ENCODE data around the gene LECT2.

Gene LECT2

DNA sequence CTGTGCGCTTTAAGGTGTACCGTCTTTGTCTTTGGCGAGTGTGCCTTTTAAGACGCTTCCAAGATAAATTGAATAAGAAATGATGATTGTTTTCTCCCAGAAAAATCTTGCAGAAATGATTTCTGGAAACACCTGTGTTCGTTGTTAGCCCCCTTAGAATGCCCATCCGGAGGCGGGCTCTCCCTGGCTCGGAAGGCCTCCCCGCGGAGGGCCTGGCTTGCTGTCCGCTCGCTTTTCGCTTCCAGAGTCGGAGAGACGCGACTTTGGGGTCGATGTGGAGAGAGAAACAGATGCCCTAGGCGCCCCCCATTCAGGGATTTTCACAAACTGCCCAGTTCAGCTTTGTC, 23.9 kb downstream of the LECT2 start:
- no peak for DNase-seq

GRCh38 chr5:135930029-135930948, 24.5 kb downstream of the LECT2 start:
- peak; percentile 24 for DNase-seq

- DNase-seq, result no peak
Measured at GRCh38 chr5:135921388-135921787, 33.4 kb downstream of the LECT2 start.

DNA sequence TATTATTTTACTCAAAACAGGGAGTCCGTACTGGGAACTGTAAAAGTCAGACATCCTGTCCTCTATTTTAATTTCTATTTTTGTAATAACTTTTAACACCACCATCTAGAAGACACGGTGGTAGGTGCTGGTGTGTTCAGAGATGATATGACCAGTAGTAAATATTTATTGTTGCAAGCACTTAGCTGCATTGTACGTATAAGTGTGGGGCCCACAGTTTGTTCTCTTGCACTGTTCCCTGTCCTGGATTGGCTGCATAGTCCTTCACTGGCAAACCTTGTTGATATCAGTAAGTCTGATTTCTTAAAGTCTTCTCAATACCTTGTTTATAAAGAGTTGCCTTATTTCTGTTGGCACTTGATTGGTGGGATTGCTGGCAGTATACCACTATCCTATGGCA, 34.6 kb downstream of the LECT2 start:
- no peak for DNase-seq

GRCh38 chr5:135916638-135917263, 38.0 kb downstream of the LECT2 start:
- DNase-seq, result no peak

DNA sequence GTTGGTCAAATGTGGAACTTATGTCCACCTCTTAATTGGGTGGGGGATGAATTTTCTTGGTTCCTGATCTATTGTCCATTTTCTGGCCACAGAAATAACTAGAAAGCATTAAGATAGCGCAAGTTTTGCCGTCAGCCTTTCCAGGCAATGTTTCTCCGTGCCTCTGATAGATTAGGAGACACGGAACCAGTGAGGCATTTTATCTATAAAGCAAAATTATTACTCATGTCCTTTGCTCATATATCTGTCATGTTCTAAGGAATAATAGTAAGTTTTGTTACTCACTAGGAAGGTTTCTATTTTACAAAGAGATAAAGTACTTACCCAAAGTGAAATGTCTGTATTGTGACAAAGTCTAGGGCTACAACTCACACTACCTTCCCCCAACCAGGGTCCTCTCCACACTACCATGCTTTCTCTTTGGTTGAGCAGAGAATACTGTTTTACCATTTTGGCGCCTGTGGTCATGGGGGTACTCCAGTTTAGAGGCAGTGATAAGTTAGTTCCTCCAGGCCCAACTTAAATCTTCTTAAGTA, 39.2 kb downstream of the LECT2 start:
- DNase-seq, result no peak

- DNase-seq, result no peak
Measured at GRCh38 chr5:135913713-135914626, 40.8 kb downstream of the LECT2 start.

GRCh38 chr5:135905144-135905543, 49.6 kb downstream of the LECT2 start:
- no peak for DNase-seq

DNA sequence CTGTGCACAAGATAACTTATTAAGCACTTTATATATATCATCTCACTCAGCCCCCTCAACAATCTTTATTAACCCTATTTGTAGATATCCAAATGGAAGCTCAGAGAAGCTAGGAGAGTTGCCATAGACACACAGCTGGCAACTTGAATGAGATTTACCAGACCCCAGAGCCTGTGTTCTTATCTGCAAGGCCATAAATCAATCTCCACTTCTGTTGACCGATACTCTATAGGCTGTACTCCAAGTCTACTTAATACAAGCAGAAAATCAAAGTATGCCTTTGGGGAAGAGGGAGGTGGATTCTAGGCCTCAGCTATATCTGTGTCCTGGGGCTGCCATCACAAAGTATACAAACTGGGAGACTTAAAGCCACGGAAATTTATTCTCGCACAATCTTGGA, 53.1 kb downstream of the LECT2 start:
- DNase-seq, result no peak

DNA sequence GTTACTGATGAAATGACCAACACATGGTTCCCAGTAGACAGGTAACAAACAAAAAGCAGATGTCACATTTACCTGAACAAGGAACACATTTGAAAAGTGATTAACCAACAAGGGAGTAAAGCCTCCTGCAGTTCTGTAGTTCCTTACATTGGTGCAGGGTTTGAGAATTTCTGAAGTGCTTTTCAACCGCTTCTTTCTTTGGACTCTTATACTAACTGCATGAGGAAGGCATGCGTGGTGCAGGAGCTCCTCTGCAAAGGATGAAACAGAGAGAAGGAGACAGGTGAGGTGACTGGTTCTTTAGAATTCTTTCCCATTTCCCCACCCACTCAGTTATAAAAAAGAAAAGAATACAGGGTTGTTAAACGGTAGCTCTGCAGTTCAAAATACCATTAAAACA, 54.5 kb downstream of the LECT2 start:
- DNase-seq, result no peak

- DNase-seq, result no peak
Measured at GRCh38 chr5:135898651-135899050, 56.1 kb downstream of the LECT2 start.

All from NCI-H1105 treated with DMSO at 0.1 percent for 48 hours (cell line).